MCF 10A (cell line): ENCODE results near the gene DPF1. TPM values are rescaled to one million over a fixed set of nuclear protein-coding genes. Genes with fewer than 3 reads are reported as not detected.

Source experiments
- BruUV-seq: library from RNA; stranded (reverse); fragments of 400-500 nt; replicated peaks from 2 replicates; lab custom pipeline; 2021; lab: Mats Ljungman, UMichigan
- CTCF ChIA-PET: fragments of 300-600 bp; sonication (Branson Sonifier 250); formaldehyde crosslinking; extraction: SDS; loops from one replicate; lab custom pipeline; 2021; ENCODE audit warnings: antibody characterized with exemption, inconsistent platforms; lab: Yijun Ruan, JAX
- POLR2A ChIA-PET: fragments of 300-600, 350-650 bp; sonication (Branson Sonifier 250); formaldehyde crosslinking; extraction: SDS; loops from one replicate; lab custom pipeline; 2020; ENCODE audit warnings: antibody characterized with exemption, inconsistent platforms; lab: Yijun Ruan, JAX
- DNase-seq: peaks from one replicate; pipeline ENCODE4 v3.0.0-alpha.2; 2018; ENCODE audit not compliant: unreplicated experiment
- H3K27ac Mint-ChIP-seq: one replicate; pipeline ENCODE4 v1.8.0; 2022; ENCODE audit warnings: mild to moderate bottlenecking, low read depth, mixed read lengths; ENCODE audit not compliant: unreplicated experiment
- H3K27me3 Mint-ChIP-seq: one replicate; pipeline ENCODE4 v1.8.0; 2022; ENCODE audit warnings: mixed read lengths; ENCODE audit not compliant: insufficient read depth, unreplicated experiment
- H3K36me3 Mint-ChIP-seq: one replicate; pipeline ENCODE4 v1.8.0; 2022; ENCODE audit warnings: mild to moderate bottlenecking, moderate library complexity, mixed read lengths; ENCODE audit not compliant: insufficient read depth, unreplicated experiment
- H3K4me1 Mint-ChIP-seq: one replicate; pipeline ENCODE4 v1.8.0; 2022; ENCODE audit warnings: mixed read lengths; ENCODE audit not compliant: insufficient read depth, unreplicated experiment
- H3K4me3 Mint-ChIP-seq: one replicate; pipeline ENCODE4 v1.8.0; 2022; ENCODE audit warnings: mild to moderate bottlenecking, moderate library complexity, mixed read lengths; ENCODE audit not compliant: unreplicated experiment
- H3K9me3 Mint-ChIP-seq: one replicate; pipeline ENCODE4 v1.8.0; 2022; ENCODE audit warnings: mixed read lengths; ENCODE audit not compliant: unreplicated experiment
- CTCF ChIP-seq: fragments of 200-600 bp; IDR thresholded peaks from one replicate; pipeline ENCODE4 v1.8.0; 2022; ENCODE audit warnings: antibody characterized with exemption, mild to moderate bottlenecking; ENCODE audit not compliant: unreplicated experiment
- intact Hi-C: fragments of 100-400 bp; cut with micrococcal nuclease; formaldehyde crosslinking; loops from 2 replicates; pipeline ENCODE4 v1.14.1; 2022
- total RNA-seq: library from RNA; stranded (reverse); gene quantifications from 2 replicates; pipeline ENCODE4 v1.2.3, GENCODE V29; 2022

The DPF1 gene
- total RNA-seq, 1 experiment from 2014 or later = 1.2 TPM

GRCh38 chr19:38164526-38164925, 59.5 kb downstream of the DPF1 start:
- H3K27ac Mint-ChIP-seq = no peak overlapping the region
- ChIA-PET POLR2A (no interaction called here), CTCF (interaction anchor here (0.9 kb wide), 1 partner anchor 27 kb away, joined by 4 read pairs; no protein-coding TSS in a partner anchor)
- H3K9me3 Mint-ChIP-seq = no peaks in the 10 kb centered on the region
- TF ChIP-seq CTCF = no peak
- no TSS peak for BruUV-seq
- intact Hi-C loops = no loop called here
- no peak overlapping the region for H3K4me3 Mint-ChIP-seq
- DNase-seq = no peak
- peaks cover 25% of the 10 kb centered on the region for H3K36me3 Mint-ChIP-seq
- H3K4me1 Mint-ChIP-seq = no peaks in the 10 kb centered on the region
- no peaks in the 10 kb centered on the region for H3K27me3 Mint-ChIP-seq

- Mint-ChIP-seq H3K4me1 (no peaks in the 10 kb centered on the region), H3K36me3 (peaks cover 26% of the 10 kb centered on the region), H3K27me3 (no peaks in the 10 kb centered on the region), H3K27ac (no peak overlapping the region), H3K4me3 (no peak overlapping the region), H3K9me3 (no peaks in the 10 kb centered on the region)
- ChIA-PET CTCF (interaction anchor here (2.1 kb wide), 1 partner anchor 22 kb away, joined by 9 read pairs; no protein-coding TSS in a partner anchor), POLR2A (no interaction called here)
- no peak for TF ChIP-seq CTCF
- no TSS peak for BruUV-seq
- intact Hi-C loops = no loop called here
- no peak for DNase-seq
These were observed 60.4 kb downstream of the DPF1 start for GRCh38 chr19:38163419-38164290.

GRCh38 chr19:38162632-38163031, 61.4 kb downstream of the DPF1 start:
- no TSS peak for BruUV-seq
- Mint-ChIP-seq H3K4me3 (no peak overlapping the region), H3K27me3 (no peaks in the 10 kb centered on the region), H3K9me3 (no peaks in the 10 kb centered on the region), H3K36me3 (peaks cover 27% of the 10 kb centered on the region), H3K4me1 (no peaks in the 10 kb centered on the region), H3K27ac (no peak overlapping the region)
- CTCF ChIA-PET = interaction anchor here (1.0 to 2.1 kb wide), 2 partner anchors 21 to 28 kb away, joined by 5 to 9 read pairs; no protein-coding TSS in a partner anchor
- TF ChIP-seq CTCF = no peak
- POLR2A ChIA-PET = no interaction called here
- DNase-seq = no peak
- intact Hi-C loops = no loop called here

- no peak overlapping the region for H3K4me3 Mint-ChIP-seq
- no peak overlapping the region for H3K27ac Mint-ChIP-seq
- POLR2A ChIA-PET = no interaction called here
- no peaks in the 10 kb centered on the region for H3K9me3 Mint-ChIP-seq
- DNase-seq = peak; percentile 48
- no peaks in the 10 kb centered on the region for H3K4me1 Mint-ChIP-seq
- TF ChIP-seq CTCF = no peak
- peaks cover 32% of the 10 kb centered on the region for H3K36me3 Mint-ChIP-seq
- intact Hi-C loops = no loop called here
- H3K27me3 Mint-ChIP-seq = no peaks in the 10 kb centered on the region
- CTCF ChIA-PET = interaction anchor here (1.0 to 2.1 kb wide), 2 partner anchors 20 to 28 kb away, joined by 5 to 9 read pairs; no protein-coding TSS in a partner anchor
- no TSS peak for BruUV-seq
These were observed 61.9 kb downstream of the DPF1 start for GRCh38 chr19:38162094-38162493.
